ENCODE data around the gene ADM2.

ADM2 gene

DNA sequence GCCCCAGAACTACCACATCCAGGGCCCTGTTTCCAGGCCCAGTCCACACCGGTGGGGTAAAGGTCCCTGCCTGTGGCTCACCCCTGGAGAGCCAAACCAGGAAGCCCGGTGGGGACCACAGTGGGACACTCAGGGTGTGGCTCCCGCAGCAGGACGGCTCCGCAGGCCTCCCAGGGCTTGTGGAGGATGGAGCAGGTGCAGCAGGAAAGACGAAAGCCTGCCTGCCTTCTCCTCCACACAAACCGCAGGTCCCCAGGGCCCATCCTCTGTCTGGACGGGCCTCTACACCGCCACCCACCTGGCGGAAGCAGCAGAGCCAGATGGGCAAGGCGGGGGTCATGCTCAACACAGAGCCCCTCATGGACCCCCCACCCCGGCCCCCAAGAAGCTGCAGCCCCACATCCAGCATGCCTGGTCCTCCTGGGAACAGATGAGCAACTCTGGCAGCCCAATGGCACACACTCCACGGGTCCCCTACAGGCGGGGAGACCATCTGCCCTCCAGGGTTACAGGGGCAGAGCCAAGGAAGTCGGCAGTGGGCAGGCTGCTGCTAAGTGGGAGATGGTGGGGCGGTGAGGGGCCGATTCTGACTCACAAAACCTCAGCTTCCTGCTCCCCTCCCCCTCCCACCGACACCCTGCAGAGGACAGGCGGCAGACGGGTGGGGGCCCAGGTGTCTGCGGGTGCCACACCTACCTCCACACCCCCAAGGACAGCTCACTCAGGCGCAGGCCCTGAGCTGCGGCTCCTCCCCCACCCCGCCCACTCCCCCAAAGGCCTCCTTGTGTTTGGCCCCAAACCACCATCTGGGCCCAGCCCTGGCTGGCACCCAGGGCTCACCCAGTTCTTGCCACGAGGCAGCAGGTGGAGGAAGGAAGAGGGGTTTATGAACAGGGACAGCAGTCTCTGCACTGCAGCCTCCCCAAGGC is 11.7 kb upstream of the ADM2 start:
- DNase-seq = peak; percentile 86

GRCh38 chr22:50470491-50470890 is 10.9 kb upstream of the ADM2 start:
- no peak for DNase-seq

DNA sequence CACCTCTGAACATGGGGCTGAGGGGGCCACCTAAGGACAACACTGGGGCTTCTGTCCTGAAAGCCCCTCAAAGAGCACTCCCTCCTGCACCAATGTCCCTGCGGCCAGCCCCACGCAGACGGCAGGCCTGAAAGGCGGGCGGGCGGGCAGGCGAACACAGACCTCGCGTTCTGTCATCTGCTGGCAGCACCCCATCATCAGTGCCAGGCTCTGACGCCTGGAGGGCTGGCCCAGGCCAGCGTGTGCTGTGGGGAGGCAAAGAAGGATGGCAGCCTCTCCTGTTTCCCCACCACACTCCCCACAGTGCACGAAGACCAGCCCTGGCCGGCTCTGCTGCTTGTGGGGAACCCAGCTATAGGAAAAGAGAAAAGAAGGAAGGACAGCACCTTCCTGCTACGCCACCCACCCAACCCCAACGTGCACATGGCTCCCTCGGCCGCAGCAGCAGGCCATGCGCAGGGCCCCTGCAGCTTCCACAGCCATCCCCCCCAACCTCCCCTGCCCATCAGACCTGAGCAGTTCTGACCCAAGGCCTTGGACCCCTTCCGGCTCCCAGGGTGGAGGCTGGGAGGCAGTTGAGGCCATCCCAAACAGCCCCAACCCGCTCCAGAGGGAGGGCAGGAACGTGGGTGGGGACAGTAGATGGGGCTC is 10.0 kb upstream of the ADM2 start:
- DNase-seq = no peak

DNA sequence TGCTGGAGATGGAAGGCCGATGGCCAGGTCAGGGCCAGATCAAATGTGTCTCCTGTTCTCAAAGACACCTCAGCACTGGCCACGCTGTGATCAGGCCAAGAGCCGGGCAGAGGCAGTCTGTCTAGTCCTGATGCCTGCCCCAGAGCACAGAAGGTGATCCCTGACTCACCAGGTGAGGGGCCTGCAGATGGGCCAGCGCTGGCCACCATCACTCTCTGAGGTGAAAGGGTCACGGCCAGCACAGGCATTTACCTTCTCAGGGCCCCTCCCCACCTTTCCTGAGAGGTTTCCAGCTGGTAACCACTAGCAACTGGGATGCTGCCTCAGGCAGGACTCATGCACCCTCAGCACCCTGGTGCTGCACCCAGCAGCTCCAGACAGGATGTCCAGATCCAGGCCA is 9.4 kb upstream of the ADM2 start:
- DNase-seq = no peak

- no peak for DNase-seq
Measured at GRCh38 chr22:50473088-50473487, 8.3 kb upstream of the ADM2 start.

- no peak for DNase-seq
Measured at GRCh38 chr22:50473855-50474671, 7.3 kb upstream of the ADM2 start.

DNA sequence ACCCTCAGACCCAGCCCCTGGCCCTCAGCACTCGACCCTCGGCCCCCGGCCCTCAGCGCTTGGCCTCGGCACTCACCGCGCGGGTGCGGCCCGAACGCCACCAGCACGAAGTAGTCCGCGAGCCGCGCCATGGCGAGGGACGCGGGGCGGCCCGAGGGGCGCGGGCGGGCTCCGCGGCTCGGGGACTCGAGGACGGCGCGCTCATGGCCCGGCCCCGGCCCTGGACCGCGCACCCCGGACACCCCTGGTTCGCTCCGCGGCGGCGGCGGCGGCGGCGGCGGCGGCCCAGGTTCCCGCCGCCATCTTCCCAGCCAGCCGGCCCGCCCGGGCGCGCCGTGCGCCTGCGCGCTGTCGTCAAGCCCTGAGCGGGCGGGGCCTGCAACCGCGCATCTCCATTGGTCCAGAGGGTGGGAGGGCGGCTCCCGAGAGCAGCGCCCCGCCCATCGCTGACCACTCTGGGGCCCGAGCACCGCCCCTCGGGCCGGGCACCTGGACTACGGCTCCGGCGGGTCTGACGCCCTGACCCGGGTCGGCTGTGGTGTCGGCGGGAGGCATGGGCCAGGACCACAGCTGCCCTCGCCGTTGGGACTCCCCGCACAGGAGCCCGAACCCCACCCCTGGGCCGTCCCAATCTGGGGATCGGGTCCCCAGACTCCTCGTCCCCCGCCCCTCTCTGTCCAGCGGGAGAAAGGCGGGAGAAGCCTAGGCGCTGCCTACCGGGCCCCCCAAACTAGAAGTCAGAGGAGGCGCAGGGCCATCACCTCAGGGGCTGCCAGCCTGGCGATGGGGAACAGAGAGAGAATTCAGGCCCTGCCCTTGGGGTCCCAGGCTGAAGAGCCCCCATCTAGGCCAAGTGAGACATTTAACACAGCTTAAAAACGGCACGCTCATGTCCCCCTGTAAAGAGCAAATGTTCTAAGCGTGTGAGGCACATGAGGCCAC is 6.4 kb upstream of the ADM2 start, which contains the start of gene SBF1:
Gene SBF1, minus strand, starts transcription at position 326 of the 942 bp plus-strand sequence. Its CDS starts 195 bp downstream, at position 131.
- DNase-seq = peak; percentile 31

GRCh38 chr22:50475652-50476002 is 5.7 kb upstream of the ADM2 start:
- no peak for DNase-seq

DNA sequence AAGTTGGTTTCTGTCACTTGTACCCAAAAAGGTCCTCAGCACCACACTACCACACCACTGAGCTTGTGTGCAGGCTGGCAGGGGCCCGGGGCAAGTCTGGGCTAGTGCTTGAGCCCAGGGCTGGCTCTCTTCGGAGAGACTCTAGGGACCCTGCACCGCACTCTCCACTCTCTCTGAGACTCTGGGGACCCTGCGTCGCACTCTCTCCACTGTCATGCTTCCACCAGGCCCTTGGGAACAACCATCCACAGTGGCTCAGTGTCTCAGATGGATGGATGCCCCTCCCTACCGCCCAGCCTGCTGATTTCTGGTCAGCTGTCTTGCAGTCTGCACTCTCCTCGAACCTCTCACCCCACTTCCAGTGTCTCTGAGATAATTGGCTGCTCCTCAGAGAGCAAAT is 4.5 kb upstream of the ADM2 start:
- no peak for DNase-seq

- DNase-seq = no peak
Measured at GRCh38 chr22:50477923-50478322, 3.4 kb upstream of the ADM2 start.

- DNase-seq = no peak
Measured at GRCh38 chr22:50479721-50480120, 1.6 kb upstream of the ADM2 start.

DNA sequence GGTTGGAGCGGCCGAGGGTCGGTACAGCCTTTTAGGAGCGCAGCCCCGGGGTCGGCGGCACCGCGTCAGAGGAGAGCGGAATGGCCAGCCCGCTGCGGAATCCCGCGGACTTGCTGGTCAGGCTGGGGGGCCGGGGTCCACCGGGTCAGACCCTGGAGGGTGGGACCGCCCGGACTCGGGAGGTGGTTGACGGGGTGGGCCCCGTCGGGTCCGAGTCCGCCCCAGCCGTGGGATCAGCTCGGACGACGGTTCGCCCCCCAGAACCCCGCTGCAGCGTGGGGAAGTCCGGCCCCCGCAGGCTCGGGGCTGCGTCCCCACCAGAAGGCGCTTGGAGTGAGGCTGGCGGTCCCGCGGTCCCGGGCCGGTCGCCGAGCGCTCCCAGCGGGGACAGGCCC is 301 bp upstream of the ADM2 start:
- DNase-seq = no peak

DNA sequence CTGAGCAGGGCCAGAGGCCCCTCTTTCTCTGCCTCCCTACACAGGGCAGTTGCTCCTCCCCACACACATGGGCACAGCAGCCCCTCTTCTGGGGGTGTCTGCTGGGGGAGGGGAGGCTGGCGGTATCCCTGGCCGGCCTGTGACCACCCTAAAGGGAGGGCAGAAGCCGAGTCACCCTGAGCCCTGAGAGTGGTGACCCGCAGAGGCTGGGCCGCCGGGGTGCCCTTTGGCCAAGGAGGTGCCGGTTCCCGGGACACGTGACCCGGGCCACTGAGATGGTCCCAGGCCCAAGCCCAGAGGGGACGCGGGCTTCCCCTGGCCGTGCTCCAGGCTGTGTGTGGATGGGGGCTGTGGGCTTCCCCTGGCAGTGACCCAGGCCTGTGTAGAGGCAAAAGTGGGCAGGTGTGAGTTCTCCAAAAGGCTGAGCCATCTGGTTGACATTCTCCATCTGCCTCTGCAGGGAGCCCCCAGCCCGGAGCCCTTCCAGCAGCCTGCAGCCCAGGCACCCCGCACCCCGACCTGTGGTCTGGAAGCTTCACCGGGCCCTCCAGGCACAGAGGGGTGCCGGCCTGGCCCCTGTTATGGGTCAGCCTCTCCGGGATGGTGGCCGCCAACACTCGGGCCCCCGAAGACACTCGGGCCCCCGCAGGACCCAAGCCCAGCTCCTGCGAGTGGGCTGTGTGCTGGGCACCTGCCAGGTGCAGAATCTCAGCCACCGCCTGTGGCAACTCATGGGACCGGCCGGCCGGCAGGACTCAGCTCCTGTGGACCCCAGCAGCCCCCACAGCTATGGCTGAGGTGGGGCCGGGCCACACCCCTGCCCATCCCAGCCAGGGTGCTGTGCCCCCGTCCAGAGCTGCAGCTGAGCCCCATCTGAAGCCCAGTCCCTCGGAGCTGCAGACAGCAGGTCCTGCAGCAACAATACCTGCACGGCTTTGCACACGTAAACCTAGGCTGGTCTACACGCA is 1.0 kb downstream of the ADM2 start:
- peak; percentile 25 for DNase-seq

DNA sequence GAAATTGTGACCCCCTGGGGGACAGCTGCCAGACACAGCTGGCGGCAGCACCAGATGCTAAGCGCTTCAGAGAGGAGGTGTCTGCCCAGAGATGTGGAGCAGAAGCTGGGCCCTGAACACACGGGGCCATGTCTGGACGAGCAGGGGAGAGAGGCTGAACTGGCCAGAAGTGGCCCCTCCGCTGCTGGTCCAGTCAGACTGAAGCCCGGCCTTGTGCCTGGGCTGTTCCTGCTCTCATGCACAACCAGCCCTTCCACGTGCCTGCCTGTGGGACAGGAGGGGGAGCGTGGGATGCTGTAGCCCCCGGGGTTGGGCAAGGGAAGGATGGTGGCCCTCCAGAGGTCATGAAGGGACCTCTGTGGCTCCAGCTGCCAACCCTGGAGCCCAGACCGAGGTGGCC is 1.8 kb downstream of the ADM2 start:
- no peak for DNase-seq

DNA sequence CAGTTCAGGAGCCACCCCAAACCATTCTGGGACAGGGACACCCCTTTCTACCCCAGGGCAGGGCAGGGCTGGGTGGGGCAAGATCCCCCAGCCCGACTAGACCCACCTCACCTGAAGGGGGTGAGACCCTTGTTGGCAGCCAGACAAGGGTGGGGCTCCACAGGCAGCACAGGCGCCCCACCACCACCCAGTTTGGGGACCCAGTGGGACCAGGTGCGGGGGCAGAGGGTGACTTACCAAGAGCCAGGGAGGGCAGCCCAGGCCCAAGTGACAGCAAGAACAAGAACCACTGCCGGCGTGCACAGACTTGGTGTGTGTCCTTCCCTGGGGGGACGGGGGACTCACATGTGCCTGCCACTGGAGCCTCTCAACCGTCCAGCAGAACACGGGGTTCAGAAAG is 2.2 kb downstream of the ADM2 start:
- DNase-seq = no peak

GRCh38 chr22:50483977-50484853 is 2.9 kb downstream of the ADM2 start:
- DNase-seq = no peak

DNA sequence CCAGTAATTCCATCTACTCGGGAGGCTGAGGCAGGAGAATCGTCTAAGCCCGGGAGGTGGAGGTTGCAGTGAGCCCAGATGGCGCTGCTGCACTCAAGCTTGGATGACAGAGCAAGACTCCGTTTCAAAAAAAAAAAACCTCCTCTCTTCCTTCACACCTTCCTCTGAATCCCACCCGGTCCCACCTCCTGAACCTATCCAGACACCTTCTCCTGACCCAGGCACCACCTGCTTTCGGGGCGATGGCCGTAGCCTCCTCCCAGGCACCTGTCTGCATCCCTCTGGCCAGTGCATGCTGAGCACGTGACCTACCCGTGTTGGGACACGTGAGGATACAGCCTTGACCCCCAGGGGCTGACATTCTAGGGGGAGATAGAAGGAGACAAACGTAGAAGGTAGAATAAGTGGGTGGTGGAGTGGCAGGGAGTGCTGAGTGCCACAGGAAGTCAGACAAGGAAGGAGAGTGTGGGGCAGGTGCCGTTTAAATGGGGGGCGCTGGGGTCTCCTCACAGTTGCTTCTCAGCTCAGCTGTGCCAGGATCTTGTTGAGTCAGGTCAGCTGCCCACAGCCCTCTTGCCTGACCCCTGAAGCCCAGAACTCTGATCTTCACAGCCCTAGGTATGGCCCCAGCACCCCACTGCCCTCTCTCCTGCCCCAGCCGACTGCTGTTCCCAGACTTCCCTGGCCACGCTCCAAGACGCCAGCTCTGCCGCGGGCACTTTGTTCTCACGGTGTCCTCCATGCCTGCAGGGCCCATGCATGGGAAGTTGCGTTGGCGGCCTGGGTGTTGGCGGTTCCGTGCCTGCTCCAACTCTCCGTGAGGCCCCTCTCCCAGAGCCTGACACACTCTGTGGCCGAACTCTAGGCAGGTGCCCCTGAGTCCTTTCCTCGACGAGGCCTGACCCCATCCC is 4.1 kb downstream of the ADM2 start:
- DNase-seq = no peak

- no peak for DNase-seq
Measured at GRCh38 chr22:50486561-50487289, 5.4 kb downstream of the ADM2 start, which contains the start of gene MIOX. MIOX (plus strand) TSS chr22:50486859; CDS start chr22:50486898, 39 bp downstream.

Data from DMS 273 treated with DMSO at 0.1 percent for 48 hours (cell line).